Hematopoietic multipotent progenitor cell treated with erythropoietin and hydrocortisone succinate and interleukin-3 and kit ligand, for 15 days (in vitro differentiated cells): ENCODE measurements around the gene CEACAM8.
"Not testable (repeated sequence)": the region's sequence is repeated elsewhere in the genome, so short reads cannot be mapped to it uniquely, and the experiment has no call there.

Source experiments
- DNase-seq: peaks from one replicate; pipeline ENCODE4 v3.0.0-alpha.2; 2015; ENCODE audit warnings: low spot score

The CEACAM8 gene

GRCh38 chr19:42573642-42574041 is 21.1 kb downstream of the CEACAM8 start:
- no peak for DNase-seq

- no peak for DNase-seq
Observed at GRCh38 chr19:42571116-42571515, 23.6 kb downstream of the CEACAM8 start.

DNA sequence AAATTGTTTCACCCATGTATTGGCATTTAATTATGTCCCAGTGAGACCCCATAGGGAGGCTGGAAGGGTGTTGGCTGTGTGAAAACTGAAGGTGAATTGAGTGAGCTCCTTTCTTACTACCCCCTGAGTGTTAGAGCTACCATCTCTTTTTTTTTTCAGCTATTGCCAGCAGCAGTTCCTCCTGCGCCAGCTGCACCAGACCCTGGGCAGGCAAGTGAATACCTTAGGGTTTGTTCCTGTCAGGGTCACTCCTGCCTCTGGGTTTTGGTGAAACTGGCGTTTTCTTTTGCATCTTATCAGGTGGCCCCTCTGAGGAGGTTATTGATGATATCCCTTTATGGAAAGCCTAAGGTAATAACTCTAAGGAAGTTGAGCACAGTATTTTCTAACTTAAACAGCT is 25.5 kb downstream of the CEACAM8 start:
- no peak for DNase-seq

GRCh38 chr19:42568006-42568405 is 26.7 kb downstream of the CEACAM8 start:
- no peak for DNase-seq

DNA sequence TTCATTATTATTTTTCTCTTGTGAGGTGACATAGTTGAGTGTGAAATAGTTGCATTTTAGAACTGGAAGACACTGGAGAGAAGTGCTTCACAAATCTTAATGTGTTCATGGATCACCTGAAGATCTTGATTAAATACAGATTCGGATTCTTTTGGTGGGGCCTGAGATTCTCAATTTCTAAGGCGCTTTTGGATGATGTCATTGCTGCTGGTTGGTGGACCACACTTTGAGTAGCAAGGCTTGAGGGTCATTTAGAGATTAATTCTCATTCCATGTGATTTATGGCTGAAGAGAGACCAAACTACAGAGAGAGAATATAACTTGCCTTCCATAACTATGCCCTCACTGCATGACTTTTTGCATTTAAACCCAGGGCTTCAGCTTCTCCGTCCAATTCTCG is 27.2 kb downstream of the CEACAM8 start:
- DNase-seq = no peak

DNA sequence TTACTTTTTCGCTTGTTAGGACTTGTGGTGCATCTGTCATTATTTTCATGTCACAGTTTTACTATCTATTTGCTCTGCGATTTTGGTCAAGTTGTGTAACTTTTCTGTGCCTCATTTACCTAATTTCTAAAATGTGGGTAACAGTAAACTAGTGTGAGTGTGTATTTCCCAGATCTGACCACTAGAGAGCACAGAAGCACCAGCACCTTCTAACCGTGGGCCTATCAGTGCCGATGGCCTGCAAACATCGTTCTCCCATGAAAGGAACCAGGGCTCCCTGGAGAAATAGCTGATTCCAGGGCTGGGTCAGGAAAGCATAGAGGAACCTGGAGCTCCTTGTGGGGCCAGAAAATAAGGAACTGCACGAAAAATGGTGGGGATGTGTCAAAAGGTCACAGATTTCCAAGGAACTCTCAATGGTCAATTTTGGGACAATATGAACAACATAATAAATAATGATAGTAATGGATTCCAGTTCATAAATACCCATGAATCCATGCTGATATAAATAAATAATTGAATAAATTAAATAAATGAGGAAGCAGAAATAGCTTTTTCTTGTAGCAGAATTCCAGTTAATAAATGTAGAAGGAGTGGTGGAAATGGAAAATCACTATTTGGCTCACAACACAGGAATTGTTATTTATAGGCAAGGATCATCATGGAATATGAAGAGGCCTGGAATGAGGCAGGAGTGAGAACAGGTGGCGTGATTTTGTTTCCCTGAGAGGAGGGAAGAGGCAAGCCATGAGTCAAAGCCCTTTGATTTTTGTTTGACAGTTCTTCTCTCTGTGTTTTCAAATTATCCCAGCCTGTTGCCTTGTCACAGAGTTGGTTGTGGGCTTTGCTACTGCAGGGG is 31.1 kb downstream of the CEACAM8 start:
- DNase-seq = no peak

DNA sequence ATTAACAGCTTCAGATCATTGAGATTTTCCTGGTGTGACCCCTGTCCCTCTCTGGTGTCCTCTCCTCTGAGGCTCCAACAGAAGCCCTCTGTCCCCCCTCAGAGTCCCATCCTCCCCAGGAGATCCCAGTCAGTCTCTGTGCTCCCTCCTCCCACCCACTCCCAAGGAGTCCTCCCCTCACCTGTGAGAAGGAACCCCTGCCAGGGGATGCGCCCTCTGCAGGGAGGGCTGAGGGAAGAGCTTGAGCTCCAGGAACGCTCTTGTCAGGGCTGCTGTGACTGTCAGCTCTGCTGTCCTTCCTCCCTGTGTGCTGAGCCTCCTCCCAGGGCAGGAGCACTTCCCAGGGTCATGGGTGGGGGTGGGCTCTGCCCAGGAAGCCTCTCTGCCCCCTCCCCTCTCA is 33.2 kb downstream of the CEACAM8 start:
- no peak for DNase-seq

DNA sequence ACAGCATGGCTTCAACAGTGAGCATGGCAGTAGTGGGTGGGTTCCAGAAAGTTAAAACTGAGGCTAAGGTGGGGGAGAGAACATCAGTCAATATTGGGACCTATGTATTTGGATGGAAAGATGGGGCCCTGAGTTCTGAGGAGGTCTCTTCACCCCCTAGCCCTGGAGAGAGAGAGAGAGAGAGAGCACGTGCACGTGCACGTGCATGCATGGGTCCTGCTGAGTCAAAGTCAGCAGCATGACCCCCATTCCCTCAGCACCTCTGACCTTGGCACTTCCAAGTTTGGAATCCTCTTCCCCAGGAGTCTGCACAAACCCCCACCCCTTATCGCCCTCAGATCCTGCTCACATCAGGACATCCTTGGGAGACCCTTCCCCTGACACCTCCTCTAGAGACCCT is 34.0 kb downstream of the CEACAM8 start:
- DNase-seq = no peak

DNA sequence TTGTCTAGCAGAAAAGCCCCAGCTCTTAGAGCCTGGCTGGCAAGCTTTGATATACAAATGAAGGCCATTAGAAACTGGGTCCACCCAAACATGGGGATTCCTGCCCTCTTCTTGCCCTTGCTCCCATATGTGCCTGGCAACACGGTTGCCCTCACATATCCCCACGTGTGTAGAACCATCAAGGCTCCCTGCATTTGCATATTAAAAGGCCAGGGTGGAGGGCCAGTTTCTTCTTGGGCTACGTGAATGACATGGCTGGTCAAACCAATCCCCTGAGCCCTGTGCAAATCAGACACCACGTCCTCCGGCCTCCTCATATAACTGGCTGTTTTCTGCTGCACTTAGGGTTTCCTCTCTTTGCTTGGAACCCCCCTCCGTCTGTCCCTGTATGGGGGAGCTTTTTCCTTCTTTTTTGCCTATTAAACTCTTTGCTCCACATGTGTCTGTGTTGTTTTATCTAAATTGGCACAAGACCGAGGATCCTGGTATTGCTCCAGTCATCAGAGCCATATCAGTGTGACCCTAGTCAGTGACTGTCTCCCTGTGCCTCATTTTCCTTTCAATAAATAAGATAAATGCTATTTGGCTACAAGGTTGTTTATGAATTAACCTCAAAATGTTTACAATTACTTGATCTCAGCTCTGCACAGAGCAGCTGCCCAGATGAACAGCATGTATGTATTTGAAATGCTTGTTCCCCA is 36.1 kb downstream of the CEACAM8 start:
- DNase-seq = no peak

GRCh38 chr19:42557386-42557871 is 37.3 kb downstream of the CEACAM8 start:
- not testable (repeated sequence) for DNase-seq

- no peak for DNase-seq
Observed at GRCh38 chr19:42555801-42556200, 38.9 kb downstream of the CEACAM8 start.

DNA sequence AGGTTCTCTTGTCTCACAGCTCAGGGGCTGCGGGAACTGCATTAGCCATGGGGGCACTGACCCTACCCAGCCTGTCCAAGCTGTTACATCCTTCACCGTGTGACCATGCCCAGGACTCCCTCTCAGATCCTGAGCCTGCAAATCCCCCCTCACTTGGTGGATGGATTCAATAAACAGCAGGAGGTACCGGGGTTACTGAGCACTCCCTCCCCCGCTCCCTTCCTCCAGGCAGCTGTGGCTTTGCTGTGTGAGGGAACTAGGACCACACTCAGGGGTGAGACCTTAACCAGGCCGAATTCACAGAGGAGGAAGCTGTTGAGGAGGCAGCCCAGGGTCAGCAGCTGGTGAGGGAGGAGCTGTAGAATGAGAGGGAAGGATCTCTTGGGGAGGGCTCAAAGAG is 39.4 kb downstream of the CEACAM8 start:
- no peak for DNase-seq

DNA sequence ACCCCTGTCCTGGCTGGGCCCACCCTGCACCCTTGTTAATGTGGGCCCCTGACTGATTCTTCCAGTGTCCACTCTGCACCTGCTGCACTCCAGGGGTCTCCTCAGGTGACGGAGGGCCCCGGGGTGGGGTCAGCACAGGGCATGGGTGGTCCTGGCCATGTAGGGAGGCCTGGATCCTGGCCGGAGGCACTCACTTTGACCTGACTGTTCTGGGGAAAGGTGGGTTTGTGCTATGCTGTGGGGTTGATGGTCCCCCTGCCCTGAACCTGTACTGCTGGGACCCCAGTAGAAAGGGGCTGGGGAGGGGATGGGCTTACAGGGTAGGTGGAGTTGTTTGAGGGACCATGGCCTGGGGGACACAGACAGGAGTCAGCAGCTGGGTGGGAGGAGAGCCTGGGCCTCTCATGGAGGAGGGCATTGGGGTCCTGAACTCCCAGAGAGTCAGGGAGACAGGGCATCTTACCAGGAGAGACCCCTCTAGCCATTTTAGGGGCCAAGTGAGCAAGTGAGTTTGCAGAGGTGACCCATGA is 40.6 kb downstream of the CEACAM8 start:
- no peak for DNase-seq

- DNase-seq = no peak
Observed at GRCh38 chr19:42553292-42554045, 41.3 kb downstream of the CEACAM8 start.

- DNase-seq = no peak
Observed at GRCh38 chr19:42552086-42553065, 42.3 kb downstream of the CEACAM8 start.

DNA sequence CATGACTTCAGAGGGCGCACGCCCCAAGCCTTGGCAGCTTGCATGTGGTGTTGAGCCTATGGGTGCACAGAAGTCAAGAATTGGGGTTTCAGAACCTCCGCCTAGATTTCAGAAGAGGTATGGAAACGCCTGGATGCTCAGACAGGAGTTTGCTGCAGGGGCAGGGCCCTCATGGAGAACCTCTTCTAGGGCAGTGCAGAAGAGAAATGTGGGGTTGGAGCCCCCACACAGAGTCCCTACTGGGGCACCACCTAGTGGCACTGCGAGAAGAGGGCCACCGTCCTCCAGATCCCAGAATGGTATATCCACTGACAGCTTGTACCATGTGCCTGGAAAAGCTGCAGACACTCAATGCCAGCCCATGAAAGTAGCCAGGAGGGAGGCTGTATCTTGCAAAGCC is 44.2 kb downstream of the CEACAM8 start:
- DNase-seq = not testable (repeated sequence)

- not testable (repeated sequence) for DNase-seq
Observed at GRCh38 chr19:42549067-42549466, 45.7 kb downstream of the CEACAM8 start.

- no peak for DNase-seq
Observed at GRCh38 chr19:42548552-42548951, 46.2 kb downstream of the CEACAM8 start.

GRCh38 chr19:42547929-42548328 is 46.8 kb downstream of the CEACAM8 start:
- no peak for DNase-seq

GRCh38 chr19:42546831-42547500 is 47.8 kb downstream of the CEACAM8 start:
- DNase-seq = no peak
